Measurements from ENCODE around the gene METTL24. TPM values are rescaled to one million over a fixed set of nuclear protein-coding genes. Genes with fewer than 3 reads are reported as not detected.

METTL24 gene
- total RNA-seq, 1 experiment from 2014 or later: 0.61 TPM

- H2AFZ ChIP-seq (ENCODE audit: low read length): no peak overlapping the region
- no peak overlapping the region for H2BK5ac ChIP-seq (ENCODE audit: insufficient read length, low read length)
- no CpG with 5 or more reads among the region's 4 CpGs for WGBS (ENCODE audit: extremely low coverage, insufficient read length, low lambda C conversion rate)
- no peak overlapping the region for H3K18ac ChIP-seq (ENCODE audit: insufficient read length, low read depth, low read length)
- H4K91ac ChIP-seq (ENCODE audit: insufficient read length, low read depth, low read length): no peak overlapping the region
- H3K36me3 Mint-ChIP-seq (ENCODE audit: insufficient read depth in 1 of 3, low read depth in 3 of 3): no peaks in the 10 kb centered on the region
- H3K27ac Mint-ChIP-seq: no peak overlapping the region
- no peak overlapping the region for H2BK15ac ChIP-seq (ENCODE audit: low read depth, low read length)
- H4K8ac ChIP-seq (replicated peaks; ENCODE audit: insufficient read length, low read depth, low read length): no peak overlapping the region
- H3K4me2 ChIP-seq (ENCODE audit: insufficient read depth, insufficient read length, low read length): no peak overlapping the region
- H4K20me1 ChIP-seq (ENCODE audit: control insufficient read depth, insufficient read depth, insufficient read length): no peaks in the 10 kb centered on the region
- H3K79me2 ChIP-seq (ENCODE audit: insufficient read depth, low read length): no peaks in the 10 kb centered on the region
- H3K27me3 ChIP-seq (ENCODE audit: insufficient read depth, low read length): no peaks in the 10 kb centered on the region
- DNase-seq: no peak
- H3K14ac ChIP-seq (ENCODE audit: insufficient read depth, low read length): no peak overlapping the region
- H2BK12ac ChIP-seq (ENCODE audit: insufficient read length, low read depth, low read length): no peak overlapping the region
- no peaks in the 10 kb centered on the region for H3K9me3 ChIP-seq (ENCODE audit: control insufficient read depth, low read depth, low read length)
- no peak overlapping the region for H2BK20ac ChIP-seq (ENCODE audit: low read depth, low read length, poor library complexity, severe bottlenecking)
- H3K23me2 ChIP-seq (ENCODE audit: insufficient read length, low read depth, low read length, poor library complexity, severe bottlenecking): no peaks in the 10 kb centered on the region
- no peak overlapping the region for H3K23ac ChIP-seq (ENCODE audit: insufficient read length, low read depth, low read length)
- peaks cover 20 to 29% of the 10 kb centered on the region in 2 experiments for H3K4me1 Mint-ChIP-seq
- H2AK5ac ChIP-seq (ENCODE audit: insufficient read length, low read length): no peak overlapping the region
- no peak overlapping the region for H3K9ac ChIP-seq (ENCODE audit: extremely low read depth, insufficient read length, low read length)
- no peak overlapping the region for H3K27ac ChIP-seq (ENCODE audit: insufficient read length, low read depth, low read length)
- H3K4ac ChIP-seq (ENCODE audit: low read depth, low read length): no peak overlapping the region
- no peak overlapping the region for H3T11ph ChIP-seq (ENCODE audit: low read length)
- TF ChIP-seq CTCF (conservative IDR thresholded peaks at IDR 0.05): no peak
- H3K79me1 ChIP-seq (ENCODE audit: insufficient read depth, low read depth, low read length, poor library complexity, severe bottlenecking): no peaks in the 10 kb centered on the region
- H3K56ac ChIP-seq (ENCODE audit: insufficient read length, low read depth, low read length): no peak overlapping the region
- H3K27me3 Mint-ChIP-seq (ENCODE audit: low read depth): no peaks in the 10 kb centered on the region
- H3K4me3 Mint-ChIP-seq: no peak overlapping the region
- H3K4me1 ChIP-seq (ENCODE audit: insufficient read depth, low read length): no peaks in the 10 kb centered on the region; the same call in 1 of the 2 replicates
- H3K9me3 Mint-ChIP-seq: no peaks in the 10 kb centered on the region
- no peak overlapping the region for H2BK120ac ChIP-seq (ENCODE audit: low read depth, low read length, poor library complexity, severe bottlenecking)
- H4K5ac ChIP-seq (ENCODE audit: insufficient read length, low read depth, low read length): no peak overlapping the region
Observed at GRCh38 chr6:110389689-110390382, 31.7 kb upstream of the METTL24 start.

Measured in H9 (cell line).